Endothelial cell of umbilical vein (primary cell): ENCODE results near the gene BEAN1. TPM values are rescaled to one million over a fixed set of nuclear protein-coding genes. Genes with fewer than 3 reads are reported as not detected.

Experiments used
- BruUV-seq: library from RNA; stranded (reverse); fragments of 400-500 nt; replicated peaks from 2 replicates; lab custom pipeline; 2021; lab: Mats Ljungman, UMichigan
- CTCF ChIA-PET: fragments of 300-600, 350-600 bp; sonication (Branson Sonifier 250); formaldehyde crosslinking; loops from one replicate; lab custom pipeline; 2021; ENCODE audit warnings: antibody characterized with exemption, inconsistent platforms; lab: Charles Lee
- POLR2A ChIA-PET: fragments of 300-600, 350-600 bp; sonication (Branson Sonifier 250); formaldehyde crosslinking; loops from one replicate; lab custom pipeline; 2021; ENCODE audit warnings: antibody characterized with exemption, inconsistent platforms; lab: Charles Lee
- DNase-seq: peaks from one replicate; pipeline ENCODE4 v3.0.0-alpha.2; 2011; ENCODE audit warnings: low read depth, low spot score
- FAIRE-seq: peaks from 2 replicates; lab custom pipeline; 2011; peaks lifted over from hg19 to GRCh38; lab: Jason Lieb, UNC
- H2AFZ ChIP-seq: 2 replicates; pipeline ENCODE4 v1.6.0; 2012; ENCODE audit warnings: low read depth, low read length, control low read depth, inconsistent platforms
- H3K27ac ChIP-seq: 2 replicates; pipeline ENCODE4 v1.5.1; 2011; ENCODE audit warnings: low read depth, mild to moderate bottlenecking, control low read depth, low read length, moderate library complexity; ENCODE audit not compliant: insufficient read depth
- H3K27me3 ChIP-seq, 2 experiments: 2 replicates each; pipeline versions ENCODE4 v1.6.0 to v1.6.1; 2011; ENCODE audit warnings: low read length in 2 of 2, mixed read lengths in 1 of 2; ENCODE audit not compliant: control insufficient read depth in 2 of 2, insufficient read depth in 2 of 2
- H3K36me3 ChIP-seq, 2 experiments: 2 replicates in 1 of 2; 3 replicates in 1 of 2; pipeline ENCODE4 v1.5.1; 2011; ENCODE audit warnings: low read length in 2 of 2, mild to moderate bottlenecking in 1 of 2, moderate library complexity in 1 of 2; ENCODE audit not compliant: control insufficient read depth in 2 of 2, insufficient read depth in 2 of 2; ENCODE audit errors: extremely low read depth in 1 of 2
- H3K4me1 ChIP-seq: 3 replicates; pipeline ENCODE4 v1.5.1; 2011; ENCODE audit warnings: mild to moderate bottlenecking, low read length; ENCODE audit not compliant: control insufficient read depth, insufficient read depth; ENCODE audit errors: extremely low read depth
- H3K4me2 ChIP-seq: 2 replicates; pipeline ENCODE4 v1.6.1; 2011; ENCODE audit warnings: low read length, control low read depth, mixed read lengths; ENCODE audit not compliant: insufficient read depth
- H3K4me3 ChIP-seq, 3 experiments: fragments of 200-600 bp in 1 of 3; sonication (generic), shearing (Covaris generic) in 1 of 3; replicated peaks in 1 of 3; 2 replicates each; pipeline ENCODE4 v1.5.1; 2011 to 2016; ENCODE audit warnings: control low read depth in 3 of 3, low read length in 3 of 3, mild to moderate bottlenecking in 2 of 3, inconsistent platforms in 1 of 3, low read depth in 1 of 3, moderate library complexity in 1 of 3; ENCODE audit not compliant: insufficient read depth in 1 of 3
- H3K79me2 ChIP-seq: 2 replicates; pipeline ENCODE4 v1.6.0; 2012; ENCODE audit warnings: low read length, inconsistent platforms; ENCODE audit not compliant: control insufficient read depth, insufficient read depth
- H3K9ac ChIP-seq: replicated peaks from 2 replicates; pipeline ENCODE3; 2011; ENCODE audit warnings: low read length, control low read depth; ENCODE audit not compliant: insufficient read depth; ENCODE audit errors: extremely low read depth
- H3K9me1 ChIP-seq: replicated peaks from 3 replicates; pipeline ENCODE4 v1.6.0; 2011; ENCODE audit warnings: mild to moderate bottlenecking, low read length; ENCODE audit not compliant: control insufficient read depth, insufficient read depth; ENCODE audit errors: extremely low read depth
- H3K9me3 ChIP-seq: replicated peaks from 2 replicates; pipeline ENCODE4 v1.5.1; 2012; ENCODE audit warnings: low read length, inconsistent platforms; ENCODE audit not compliant: control insufficient read depth, insufficient read depth
- H4K20me1 ChIP-seq: replicated peaks from 2 replicates; pipeline ENCODE3; 2011; ENCODE audit warnings: mild to moderate bottlenecking, low read length; ENCODE audit not compliant: control insufficient read depth, insufficient read depth; ENCODE audit errors: extremely low read depth
- FOS ChIP-seq: IDR thresholded peaks from 2 replicates; pipeline ENCODE4 v1.6.1; 2011; ENCODE audit warnings: mild to moderate bottlenecking, low read length, moderate library complexity, borderline replicate concordance; ENCODE audit not compliant: insufficient read depth
- GATA2 ChIP-seq: IDR thresholded peaks from 2 replicates; pipeline ENCODE4 v1.7.0; 2011; ENCODE audit warnings: low read depth, mild to moderate bottlenecking, moderate library complexity, mixed read lengths, low read length; ENCODE audit not compliant: insufficient read length, insufficient read depth
- MAX ChIP-seq: IDR thresholded peaks from 2 replicates; pipeline ENCODE4 v1.6.1; 2011; ENCODE audit not compliant: insufficient read depth, insufficient read length
- MYC ChIP-seq: IDR thresholded peaks from one replicate; pipeline ENCODE4 v1.6.1; 2011; ENCODE audit warnings: mild to moderate bottlenecking, low read depth, low read length
- POLR2A ChIP-seq: IDR thresholded peaks from 2 replicates; pipeline ENCODE4 v1.6.1; 2012; ENCODE audit warnings: low read depth, mild to moderate bottlenecking, control low read depth, low read length
- POLR2AphosphoS5 ChIP-seq: IDR thresholded peaks from 2 replicates; pipeline ENCODE4 v1.6.1; 2012; ENCODE audit warnings: low read depth, mild to moderate bottlenecking, control low read depth, low read length, moderate library complexity; ENCODE audit not compliant: insufficient read depth
- dilution Hi-C: fragments of 300-500 bp; cut with MboI; formaldehyde crosslinking; loops from one replicate; pipeline ENCODE4 v1.15.0; 2019; ENCODE audit warnings: low sequenced_read_pairs; ENCODE audit not compliant: extremely low pct_ligation_motif_present
- intact Hi-C: fragments of 100-400 bp; cut with micrococcal nuclease; formaldehyde crosslinking; loops from one replicate; pipeline ENCODE4 v1.10.0; 2022
- polyA plus RNA-seq, 4 experiments: library from polyadenylated mRNA; depleted of rRNA in 3 of 4; stranded (reverse) in 3 of 4; unstranded in 1 of 4; fragments of >200 nt; gene quantifications; 2 replicates each; pipeline versions ENCODE4 v1.2.1 to v1.2.3, GENCODE V29; 2011 to 2012; ENCODE audit warnings: missing spikeins in 1 of 4
- total RNA-seq: library from RNA; stranded (reverse); gene quantifications from 2 replicates; pipeline ENCODE4 v1.2.3, GENCODE V29; 2021
- TF ChIP-seq, protein P1 (sequence below), 2 donors: IDR thresholded peaks; 1 replicate in 1 of 2; 2 replicates in 1 of 2; pipeline ENCODE4 v1.5.1; 2011; ENCODE audit warnings: low read length in 2 of 2, mild to moderate bottlenecking in 2 of 2, moderate library complexity in 2 of 2, control low read depth in 1 of 2, inconsistent platforms in 1 of 2, low read depth in 1 of 2; ENCODE audit not compliant: insufficient read depth in 1 of 2; ENCODE audit errors: extremely low read depth in 1 of 2

Gene BEAN1
- total and polyA plus RNA-seq, 2 donors (not counting 3 experiments of a cell fraction or from before 2014, with no cell fraction given) = not detected

DNA sequence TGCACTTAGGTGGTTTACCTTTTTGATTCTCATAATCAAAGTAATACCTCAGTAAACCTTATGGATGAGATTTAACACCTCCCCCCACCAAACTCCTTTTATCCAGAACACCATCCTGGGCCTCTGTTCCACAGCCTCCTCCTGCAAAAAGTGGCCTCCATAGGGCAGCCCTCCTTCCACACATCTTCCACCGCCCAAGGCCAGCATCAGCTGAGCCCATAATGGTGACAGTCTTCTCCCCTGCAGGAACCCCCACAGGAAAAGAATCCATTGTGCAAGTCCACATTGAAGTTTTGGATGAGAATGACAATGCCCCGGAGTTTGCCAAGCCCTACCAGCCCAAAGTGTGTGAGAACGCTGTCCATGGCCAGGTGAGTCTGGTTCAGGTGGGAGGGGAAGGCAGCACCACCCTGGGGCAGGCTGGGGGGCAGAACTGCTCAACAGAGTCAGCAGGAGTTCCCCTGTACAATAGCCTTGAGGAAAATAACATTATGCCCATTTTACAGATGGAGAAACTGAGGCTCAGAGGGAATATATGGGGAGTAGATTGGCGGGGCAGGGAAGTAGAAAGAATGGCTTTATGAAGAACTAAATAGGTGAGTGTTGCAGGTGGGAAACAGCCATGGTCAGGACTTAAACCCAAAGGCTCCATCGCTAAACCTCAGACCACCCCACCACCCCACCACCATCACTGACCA is 29.2 kb upstream of the BEAN1 start:
- H3K4me3 ChIP-seq = no peak overlapping the region
- H3K9me1 ChIP-seq = no peaks in the 10 kb centered on the region
- no peak overlapping the region for H3K9ac ChIP-seq
- TF ChIP-seq MYC = no peak
- no peak for TF ChIP-seq FOS
- TF ChIP-seq, protein P1, sequence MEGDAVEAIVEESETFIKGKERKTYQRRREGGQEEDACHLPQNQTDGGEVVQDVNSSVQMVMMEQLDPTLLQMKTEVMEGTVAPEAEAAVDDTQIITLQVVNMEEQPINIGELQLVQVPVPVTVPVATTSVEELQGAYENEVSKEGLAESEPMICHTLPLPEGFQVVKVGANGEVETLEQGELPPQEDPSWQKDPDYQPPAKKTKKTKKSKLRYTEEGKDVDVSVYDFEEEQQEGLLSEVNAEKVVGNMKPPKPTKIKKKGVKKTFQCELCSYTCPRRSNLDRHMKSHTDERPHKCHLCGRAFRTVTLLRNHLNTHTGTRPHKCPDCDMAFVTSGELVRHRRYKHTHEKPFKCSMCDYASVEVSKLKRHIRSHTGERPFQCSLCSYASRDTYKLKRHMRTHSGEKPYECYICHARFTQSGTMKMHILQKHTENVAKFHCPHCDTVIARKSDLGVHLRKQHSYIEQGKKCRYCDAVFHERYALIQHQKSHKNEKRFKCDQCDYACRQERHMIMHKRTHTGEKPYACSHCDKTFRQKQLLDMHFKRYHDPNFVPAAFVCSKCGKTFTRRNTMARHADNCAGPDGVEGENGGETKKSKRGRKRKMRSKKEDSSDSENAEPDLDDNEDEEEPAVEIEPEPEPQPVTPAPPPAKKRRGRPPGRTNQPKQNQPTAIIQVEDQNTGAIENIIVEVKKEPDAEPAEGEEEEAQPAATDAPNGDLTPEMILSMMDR (IDR thresholded peaks at IDR 0.05; ENCODE audit: extremely low read depth in 1 of 2, insufficient read depth in 1 of 2, low read depth in 1 of 2, low read length in 2 of 2) = no peak
- TF ChIP-seq GATA2 = no peak
- no peak for TF ChIP-seq POLR2A
- TF ChIP-seq POLR2AphosphoS5 = no peak
- no peak for TF ChIP-seq MAX
- POLR2A ChIA-PET = no interaction called here
- no peaks in the 10 kb centered on the region for H4K20me1 ChIP-seq
- intact Hi-C loops = no loop called here
- peaks cover 50 to 56% of the 10 kb centered on the region in 2 experiments for H3K36me3 ChIP-seq
- H2AFZ ChIP-seq = no peak overlapping the region
- DNase-seq (no peak), FAIRE-seq (no peak)
- BruUV-seq = no TSS peak
- no peaks in the 10 kb centered on the region for H3K9me3 ChIP-seq
- no peaks in the 10 kb centered on the region for H3K4me1 ChIP-seq
- no peaks in the 10 kb centered on the region for H3K27me3 ChIP-seq
- H3K4me2 ChIP-seq = no peak overlapping the region
- H3K27ac ChIP-seq = no peak overlapping the region
- H3K79me2 ChIP-seq = peaks cover 26% of the 10 kb centered on the region
- dilution Hi-C loops = no loop called here
- CTCF ChIA-PET = no interaction called here
